GM13976 (cell line): Measurements from ENCODE around the gene TPRA1.

Experiments used
- DNase-seq: peaks from one replicate; pipeline ENCODE4 v3.0.0; 2012; ENCODE audit warnings: low spot score
- in situ Hi-C: fragments of 300-500 bp; cut with MboI; formaldehyde crosslinking; loops from one replicate; pipeline ENCODE4 v1.12.0; 2022; ENCODE audit warnings: low sequenced_read_pairs, mixed read lengths, inconsistent platforms; ENCODE audit not compliant: unreplicated experiment
- TF ChIP-seq, protein P1 (sequence below): IDR thresholded peaks from 2 replicates; pipeline ENCODE4 v1.5.1; 2012; ENCODE audit warnings: borderline replicate concordance, mild to moderate bottlenecking; ENCODE audit not compliant: insufficient read depth; ENCODE audit errors: extremely low read depth, missing control alignments, control extremely low read depth

Gene TPRA1

DNA sequence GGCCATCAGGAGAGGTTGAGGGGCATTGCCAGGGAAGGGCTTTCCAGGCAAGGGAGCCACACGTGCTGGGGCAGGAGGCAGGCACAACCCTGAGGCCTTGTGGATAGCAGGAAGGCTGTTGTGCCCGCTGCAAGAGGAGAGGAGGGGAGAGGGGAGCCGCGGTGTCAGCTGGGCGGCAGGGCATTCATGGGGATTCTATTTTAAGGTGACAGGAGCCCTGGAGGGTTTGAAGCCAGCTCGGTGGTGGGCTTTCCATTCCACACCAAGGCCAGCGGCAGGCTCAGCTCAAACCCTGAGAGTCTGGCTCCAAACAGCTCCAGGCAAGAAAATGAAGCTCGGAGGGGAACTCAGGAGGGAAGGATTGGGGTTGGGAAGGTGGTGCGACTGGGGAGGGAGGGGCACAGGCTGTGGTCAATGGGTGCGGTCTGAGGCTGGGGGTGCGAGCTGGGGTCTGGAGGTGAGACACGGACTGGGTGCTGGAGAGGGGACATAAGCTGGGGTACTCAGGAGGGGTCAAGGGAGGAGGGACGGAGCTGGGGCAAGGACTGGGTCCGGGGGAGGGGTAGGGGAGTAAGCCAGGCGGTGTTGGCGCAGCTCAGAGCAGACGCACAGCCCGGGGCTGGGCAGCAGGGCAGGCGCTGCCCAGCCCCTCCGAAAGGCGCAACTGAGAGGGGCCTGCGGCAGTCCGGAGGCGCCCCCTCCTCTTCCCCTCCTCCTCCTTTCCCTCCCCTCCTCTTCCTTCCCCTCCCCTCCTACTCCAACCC lies 43.4 kb downstream of the TPRA1 start:
- TF ChIP-seq, protein P1, sequence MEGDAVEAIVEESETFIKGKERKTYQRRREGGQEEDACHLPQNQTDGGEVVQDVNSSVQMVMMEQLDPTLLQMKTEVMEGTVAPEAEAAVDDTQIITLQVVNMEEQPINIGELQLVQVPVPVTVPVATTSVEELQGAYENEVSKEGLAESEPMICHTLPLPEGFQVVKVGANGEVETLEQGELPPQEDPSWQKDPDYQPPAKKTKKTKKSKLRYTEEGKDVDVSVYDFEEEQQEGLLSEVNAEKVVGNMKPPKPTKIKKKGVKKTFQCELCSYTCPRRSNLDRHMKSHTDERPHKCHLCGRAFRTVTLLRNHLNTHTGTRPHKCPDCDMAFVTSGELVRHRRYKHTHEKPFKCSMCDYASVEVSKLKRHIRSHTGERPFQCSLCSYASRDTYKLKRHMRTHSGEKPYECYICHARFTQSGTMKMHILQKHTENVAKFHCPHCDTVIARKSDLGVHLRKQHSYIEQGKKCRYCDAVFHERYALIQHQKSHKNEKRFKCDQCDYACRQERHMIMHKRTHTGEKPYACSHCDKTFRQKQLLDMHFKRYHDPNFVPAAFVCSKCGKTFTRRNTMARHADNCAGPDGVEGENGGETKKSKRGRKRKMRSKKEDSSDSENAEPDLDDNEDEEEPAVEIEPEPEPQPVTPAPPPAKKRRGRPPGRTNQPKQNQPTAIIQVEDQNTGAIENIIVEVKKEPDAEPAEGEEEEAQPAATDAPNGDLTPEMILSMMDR, result no peak
- in situ Hi-C loops, result no loop called here
- DNase-seq, result no peak

DNA sequence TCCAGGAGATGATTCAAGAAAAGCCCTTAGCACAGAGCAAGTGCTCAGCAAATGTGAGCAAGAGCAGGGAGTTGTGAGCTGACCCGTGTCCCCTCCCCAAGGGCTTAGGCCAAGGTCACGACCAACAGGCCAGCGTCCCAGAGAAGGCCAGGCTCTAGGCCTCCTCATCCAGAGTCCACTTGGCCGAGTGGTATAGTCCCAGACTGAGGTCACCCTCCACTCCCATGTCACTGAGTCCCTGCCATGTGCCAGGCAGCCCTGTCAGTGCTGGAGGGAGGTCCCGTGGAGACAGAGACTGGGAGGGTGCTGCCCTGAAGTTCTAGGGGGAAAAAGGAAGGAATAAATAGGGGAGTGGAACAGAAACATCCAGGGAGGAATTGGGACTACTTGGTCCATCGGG lies 44.0 kb downstream of the TPRA1 start:
- TF ChIP-seq, protein P1, result no peak
- no peak for DNase-seq
- in situ Hi-C loops, result no loop called here

DNA sequence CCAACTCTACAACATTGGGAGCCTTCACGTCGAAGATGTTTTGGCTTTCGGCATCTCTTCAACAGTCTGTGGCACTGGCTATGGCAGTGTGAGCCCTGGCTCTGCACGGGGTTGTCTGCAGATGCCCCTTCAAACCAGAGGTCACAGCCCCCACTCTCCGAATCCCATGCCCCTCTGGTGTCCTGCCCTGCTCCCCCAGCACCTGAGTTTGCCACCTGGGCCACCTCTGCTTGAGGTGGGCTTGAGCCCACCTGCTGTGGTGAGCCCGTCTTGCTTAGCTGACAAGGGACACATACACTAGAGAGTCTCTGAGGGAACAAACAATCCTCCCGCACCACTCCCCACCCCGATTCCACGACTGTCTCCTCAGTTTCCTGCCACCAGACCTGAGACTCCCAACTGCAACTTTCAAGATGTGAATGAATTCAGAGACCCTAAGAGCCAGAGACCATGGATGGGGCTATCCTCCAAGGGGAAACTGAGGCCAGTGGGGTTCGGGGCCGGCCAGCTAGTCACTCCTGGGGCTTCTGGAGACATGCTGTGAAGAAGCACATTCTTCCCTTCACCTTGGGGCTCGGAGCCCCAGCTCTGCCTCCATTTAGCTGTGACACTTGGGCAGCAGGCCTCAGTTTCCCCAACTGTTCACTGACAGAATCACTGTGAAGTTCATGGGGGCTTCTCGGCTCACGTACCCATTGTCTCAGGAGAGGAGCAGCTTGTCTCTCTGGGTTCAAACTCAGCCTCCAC lies 44.6 kb downstream of the TPRA1 start:
- TF ChIP-seq, protein P1, result no peak
- in situ Hi-C loops, result no loop called here
- no peak for DNase-seq

DNA sequence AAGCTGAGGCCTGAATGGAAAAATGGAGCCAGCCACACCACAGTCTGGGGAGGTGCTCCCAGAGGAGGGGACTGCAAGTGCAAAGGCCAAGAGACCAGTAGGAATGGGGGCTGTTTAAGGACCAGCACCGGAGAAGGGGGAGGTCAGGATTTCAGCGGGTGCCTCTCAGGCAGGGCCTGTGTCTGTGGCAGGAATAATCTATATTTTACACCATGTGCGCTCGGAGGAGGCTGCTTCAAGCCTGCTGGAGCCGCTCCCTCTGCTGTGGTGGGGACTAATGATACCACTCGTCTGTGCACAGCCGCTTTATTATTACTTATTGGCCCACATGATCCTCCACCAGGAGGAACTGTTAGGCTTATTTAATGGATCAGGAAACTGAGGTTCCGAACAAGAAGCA lies 45.3 kb downstream of the TPRA1 start:
- DNase-seq, result no peak
- TF ChIP-seq, protein P1, result no peak
- in situ Hi-C loops, result no loop called here

DNA sequence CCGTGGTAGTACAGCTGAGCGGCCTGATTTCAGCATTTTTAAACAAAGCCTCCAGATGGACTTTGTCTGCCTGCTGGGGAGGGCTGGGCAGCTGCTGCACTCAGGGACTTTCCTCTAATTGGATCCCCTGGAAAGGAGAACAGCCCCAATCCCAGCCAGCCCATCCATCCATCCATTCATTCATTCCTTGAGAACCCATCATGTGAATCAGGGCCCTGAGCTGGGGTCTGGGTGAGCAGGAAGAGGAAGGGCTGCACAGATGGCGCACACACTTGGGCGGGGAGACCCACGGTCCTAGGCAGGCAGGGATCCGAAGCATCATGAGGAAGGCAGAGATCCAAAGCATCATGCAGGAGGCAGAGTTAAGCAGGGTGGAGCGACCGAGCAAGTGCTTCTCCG lies 45.7 kb downstream of the TPRA1 start:
- in situ Hi-C loops, result no loop called here

DNA sequence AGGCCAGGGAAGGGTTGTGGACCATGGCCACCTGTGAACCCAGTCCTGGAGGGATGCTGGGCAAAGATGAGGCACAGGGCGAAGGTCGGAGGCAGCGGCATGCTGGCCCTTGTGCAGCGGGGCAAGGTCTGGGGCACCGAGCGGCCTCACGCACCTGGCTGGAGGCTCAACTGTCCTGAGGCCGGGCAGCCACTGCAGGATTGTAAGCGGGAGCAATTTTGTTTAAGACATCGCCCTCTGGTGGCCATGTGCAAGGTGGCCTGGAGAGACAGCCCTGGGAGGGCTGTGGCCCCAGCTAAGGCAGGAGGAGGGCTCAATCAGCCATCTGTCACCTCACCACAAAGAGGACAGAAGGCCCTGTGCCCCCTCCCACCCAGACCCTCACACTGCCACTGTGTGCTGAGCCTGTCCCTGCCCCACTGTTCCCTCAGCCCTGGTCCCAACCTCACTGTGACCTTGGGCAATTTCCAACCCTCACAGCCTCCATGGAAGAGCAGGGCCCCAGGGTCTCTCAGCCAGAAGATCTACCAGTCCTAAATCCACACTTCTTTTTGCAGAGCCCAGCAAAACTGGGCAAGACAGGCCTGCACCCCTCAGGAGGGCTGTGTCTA lies 46.2 kb downstream of the TPRA1 start:
- DNase-seq, result peak; percentile 93
- in situ Hi-C loops, result no loop called here
- TF ChIP-seq, protein P1, result peak; percentile 95

More for the DNA sequence above, 45.7 kb downstream of the TPRA1 start:
- TF ChIP-seq, protein P1, result no peak
- no peak for DNase-seq
